SK-N-SH (cell line): Measurements from ENCODE around the gene ETNK2. TPM values are rescaled to one million over a fixed set of nuclear protein-coding genes. Genes with fewer than 3 reads are reported as not detected.

Experiments used
- CTCF ChIA-PET: fragments of 300-600, 350-600 bp; formaldehyde crosslinking; extraction: SDS; loops from one replicate; lab custom pipeline; 2021; lab: Yijun Ruan, JAX
- POLR2A ChIA-PET: fragments of 350-600 bp; sonication (Branson Sonifier 250); formaldehyde crosslinking; extraction: SDS; loops from one replicate; lab custom pipeline; 2020; ENCODE audit warnings: antibody characterized with exemption, inconsistent platforms; lab: Yijun Ruan, JAX
- DNase-seq: peaks from one replicate; pipeline ENCODE4 v3.0.0; 2012
- H2AFZ ChIP-seq: fragments of 200-600 bp; sonication (generic); 2 replicates; pipeline ENCODE4 v1.8.1; 2016; ENCODE audit warnings: antibody characterized with exemption, mild to moderate bottlenecking, low read depth
- H3F3A ChIP-seq: fragments of 200-600 bp; sonication (generic); replicated peaks from 2 replicates; pipeline ENCODE3; 2016; ENCODE audit warnings: antibody characterized with exemption, mild to moderate bottlenecking; ENCODE audit not compliant: insufficient read depth
- H3K27ac ChIP-seq, 2 experiments: fragments of 200-500 bp in 1 of 2; fragments of 200-600 bp in 1 of 2; sonication (Bioruptor generic) in 1 of 2; sonication (generic), shearing (Covaris generic) in 1 of 2; 2 replicates each; pipeline versions ENCODE4 v1.5.1 to v1.6.1; 2014 to 2016; ENCODE audit warnings: low read depth in 2 of 2, inconsistent platforms in 1 of 2, low read length in 1 of 2, mild to moderate bottlenecking in 1 of 2, mixed read lengths in 1 of 2
- H3K27me3 ChIP-seq: fragments of 200-600 bp; sonication (generic), shearing (Covaris generic); 2 replicates; pipeline ENCODE4 v1.6.1; 2016; ENCODE audit warnings: mixed run types; ENCODE audit not compliant: insufficient read depth
- H3K36me3 ChIP-seq, 2 experiments: fragments of 200-500 bp in 1 of 2; fragments of 200-600 bp in 1 of 2; sonication (Bioruptor generic) in 1 of 2; sonication (generic) in 1 of 2; replicated peaks in 1 of 2; 2 replicates each; pipeline versions ENCODE3 to v1.5.1; 2014 to 2016; ENCODE audit warnings: low read length in 1 of 2, mild to moderate bottlenecking in 1 of 2; ENCODE audit not compliant: insufficient read depth in 2 of 2, control insufficient read depth in 1 of 2
- H3K4me1 ChIP-seq, 2 experiments: fragments of 200-500 bp in 1 of 2; fragments of 200-600 bp in 1 of 2; sonication (Bioruptor generic) in 1 of 2; sonication (generic), shearing (Covaris generic) in 1 of 2; 2 replicates each; pipeline versions ENCODE4 v1.5.1 to v1.6.1; 2014 to 2016; ENCODE audit warnings: low read depth in 1 of 2, low read length in 1 of 2, mixed run types in 1 of 2; ENCODE audit not compliant: insufficient read depth in 2 of 2, control insufficient read depth in 1 of 2
- H3K4me2 ChIP-seq: fragments of 200-600 bp; sonication (generic), shearing (Covaris generic); 2 replicates; pipeline ENCODE4 v1.6.1; 2017; ENCODE audit warnings: mixed run types
- H3K4me3 ChIP-seq, 2 experiments: fragments of 200-500 bp in 1 of 2; fragments of 200-600 bp in 1 of 2; sonication (Bioruptor generic) in 1 of 2; sonication (generic), shearing (Covaris generic) in 1 of 2; 2 replicates each; pipeline versions ENCODE4 v1.5.1 to v1.8.1; 2014 to 2016; ENCODE audit warnings: low read depth in 2 of 2, inconsistent platforms in 1 of 2, low read length in 1 of 2, mild to moderate bottlenecking in 1 of 2, mixed read lengths in 1 of 2, moderate library complexity in 1 of 2
- H3K79me2 ChIP-seq: fragments of 200-600 bp; sonication (generic); 2 replicates; pipeline ENCODE4 v1.8.1; 2017; ENCODE audit warnings: mild to moderate bottlenecking; ENCODE audit not compliant: insufficient read depth
- H3K9ac ChIP-seq: fragments of 200-600 bp; sonication (generic); 2 replicates; pipeline ENCODE4 v1.6.1; 2017; ENCODE audit warnings: mixed run types
- H3K9me2 ChIP-seq: fragments of 200-600 bp; sonication (generic); 2 replicates; pipeline ENCODE4 v1.6.1; 2017; ENCODE audit warnings: mixed run types
- H3K9me3 ChIP-seq: fragments of 200-600 bp; sonication (generic); 2 replicates; pipeline ENCODE4 v1.6.1; 2017; ENCODE audit warnings: mixed run types, mild to moderate bottlenecking, moderate library complexity
- H4K20me1 ChIP-seq: fragments of 200-600 bp; sonication (generic); 2 replicates; pipeline ENCODE4 v1.6.1; 2017; ENCODE audit warnings: mild to moderate bottlenecking, mixed run types; ENCODE audit not compliant: insufficient read depth
- FOSL2 ChIP-seq: IDR thresholded peaks from 2 replicates; pipeline ENCODE4 v1.4.0; 2012; ENCODE audit warnings: low read depth, mild to moderate bottlenecking, moderate library complexity, borderline replicate concordance
- GATA2 ChIP-seq: sonication (generic); formaldehyde crosslinking; IDR thresholded peaks from 2 replicates; pipeline ENCODE4 v1.5.0; 2020; ENCODE audit warnings: mild to moderate bottlenecking, missing genetic modification reagents
- MEF2A ChIP-seq: IDR thresholded peaks from 2 replicates; pipeline ENCODE4 v1.4.0; 2012; ENCODE audit warnings: low read depth, borderline replicate concordance
- MXI1 ChIP-seq: IDR thresholded peaks from 2 replicates; pipeline ENCODE4 v1.6.1; 2012; ENCODE audit warnings: mild to moderate bottlenecking, low read depth, low read length, improper control_type of control experiment
- PBX3 ChIP-seq: IDR thresholded peaks from 2 replicates; pipeline ENCODE4; 2012
- RAD21 ChIP-seq: IDR thresholded peaks from 2 replicates; pipeline ENCODE4 v1.6.1; 2012; ENCODE audit warnings: mild to moderate bottlenecking, low read length
- RFX5 ChIP-seq: IDR thresholded peaks from 2 replicates; pipeline ENCODE4 v1.6.1; 2012; ENCODE audit warnings: mild to moderate bottlenecking, improper control_type of control experiment, low read length
- RXRA ChIP-seq: IDR thresholded peaks from 2 replicates; pipeline ENCODE4 v1.4.0; 2012; ENCODE audit warnings: low read depth, mild to moderate bottlenecking, borderline replicate concordance
- TAF1 ChIP-seq: IDR thresholded peaks from 2 replicates; pipeline ENCODE4 v1.6.1; 2012; ENCODE audit warnings: low read depth, mild to moderate bottlenecking, low read length, moderate library complexity, borderline replicate concordance
- TCF12 ChIP-seq: IDR thresholded peaks from 2 replicates; pipeline ENCODE4 v1.4.0; 2012
- TEAD4 ChIP-seq: IDR thresholded peaks from 2 replicates; pipeline ENCODE4 v1.4.0; 2012; ENCODE audit warnings: mild to moderate bottlenecking, borderline replicate concordance; ENCODE audit not compliant: insufficient read depth
- WGBS: methylation state at CpG from one replicate; pipeline ENCODE4 v1.1.6; 2017; ENCODE audit warnings: low lambda C conversion rate; 5-methylcytosine and 5-hydroxymethylcytosine counted together
- polyA plus RNA-seq, 3 experiments: library from polyadenylated mRNA; depleted of rRNA; stranded (reverse); fragments of >200 nt; gene quantifications; 2 replicates each; pipeline ENCODE4 v1.2.3, GENCODE V29; 2012
- TF ChIP-seq, protein P1 (sequence below): IDR thresholded peaks from 2 replicates; pipeline ENCODE4 v1.4.0; 2012; ENCODE audit warnings: low read depth, borderline replicate concordance
- TF ChIP-seq, protein P2 (sequence below): IDR thresholded peaks from 2 replicates; pipeline ENCODE4 v1.6.1; 2012; ENCODE audit warnings: mild to moderate bottlenecking, low read depth, low read length, moderate library complexity
- TF ChIP-seq, protein P3 (sequence below): IDR thresholded peaks from 2 replicates; pipeline ENCODE4 v1.4.0; 2012; ENCODE audit warnings: low read depth
- TF ChIP-seq, protein P4 (sequence below): IDR thresholded peaks from 2 replicates; pipeline ENCODE4 v1.4.0; 2012; ENCODE audit warnings: low read depth, borderline replicate concordance

ETNK2 gene
- polyA plus RNA-seq, 1 of the 3 experiments (the other 2 are of a cell fraction), result 16.1 TPM

DNA sequence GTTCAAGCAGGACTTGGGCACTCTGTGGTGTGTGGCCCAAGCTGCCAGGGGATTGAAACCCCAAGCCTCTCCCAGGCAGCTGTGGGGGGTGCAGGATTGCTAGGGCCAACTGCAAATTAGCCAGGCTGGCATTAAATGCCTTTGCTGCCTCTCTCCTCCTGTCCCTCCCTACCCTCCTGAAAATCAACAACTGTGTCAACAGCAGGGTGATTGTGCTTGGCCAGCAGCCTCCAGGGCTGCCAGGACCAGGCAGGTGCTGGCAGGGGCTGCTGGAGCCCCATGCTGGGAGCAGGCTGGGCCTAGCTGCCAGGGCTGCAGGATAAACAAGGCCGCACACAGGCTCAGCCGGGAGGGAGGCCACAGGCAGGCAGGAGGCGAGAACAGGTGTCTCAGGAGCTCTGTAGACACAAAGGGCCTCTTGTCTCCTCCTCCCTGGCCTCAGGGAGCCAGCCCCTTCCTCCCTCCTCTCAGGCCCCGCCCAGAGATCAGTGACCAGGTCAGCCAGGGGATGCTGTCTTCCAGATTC lies 67.5 kb downstream of the ETNK2 start:
- Histone ChIP-seq H3K4me1 (peaks cover 11 to 30% of the 10 kb centered on the region in 2 experiments; a peak in 2 of 4 replicates), H3K36me3 (no peaks in the 10 kb centered on the region), H3F3A (no peaks in the 10 kb centered on the region), H3K27me3 (no peaks in the 10 kb centered on the region), H3K27ac (no peak overlapping the region), H4K20me1 (no peaks in the 10 kb centered on the region), H2AFZ (no peak overlapping the region), H3K9me2 (no peaks in the 10 kb centered on the region), H3K4me3 (no peak overlapping the region)
- DNase-seq, result no peak
- WGBS, result 43% methylated on average over 2 of the region's 4 CpGs
- POLR2A ChIA-PET, result no interaction called here
- TF ChIP-seq TEAD4 (no peak), TAF1 (no peak), PBX3 (no peak)
- TF ChIP-seq, protein P1, sequence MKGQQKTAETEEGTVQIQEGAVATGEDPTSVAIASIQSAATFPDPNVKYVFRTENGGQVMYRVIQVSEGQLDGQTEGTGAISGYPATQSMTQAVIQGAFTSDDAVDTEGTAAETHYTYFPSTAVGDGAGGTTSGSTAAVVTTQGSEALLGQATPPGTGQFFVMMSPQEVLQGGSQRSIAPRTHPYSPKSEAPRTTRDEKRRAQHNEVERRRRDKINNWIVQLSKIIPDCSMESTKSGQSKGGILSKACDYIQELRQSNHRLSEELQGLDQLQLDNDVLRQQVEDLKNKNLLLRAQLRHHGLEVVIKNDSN, result no peak
- TF ChIP-seq, all 33 proteins: peak for 0
- no peak overlapping the region for H3K4me2 ChIP-seq
- CTCF ChIA-PET, result interaction anchor here (1.8 kb wide), 1 partner anchor 45 kb away, joined by 9 read pairs; no protein-coding TSS in a partner anchor
- H3K9ac ChIP-seq, result no peak overlapping the region
- H3K9me3 ChIP-seq, result no peaks in the 10 kb centered on the region
- H3K79me2 ChIP-seq, result no peaks in the 10 kb centered on the region

- Histone ChIP-seq H3K4me2 (no peak overlapping the region), H2AFZ (no peak overlapping the region), H3F3A (no peaks in the 10 kb centered on the region), H3K27ac (no peak overlapping the region), H3K27me3 (no peaks in the 10 kb centered on the region), H3K36me3 (no peaks in the 10 kb centered on the region), H3K79me2 (no peaks in the 10 kb centered on the region), H3K9me2 (no peaks in the 10 kb centered on the region), H3K4me3 (no peak overlapping the region), H3K9me3 (no peaks in the 10 kb centered on the region), H4K20me1 (no peaks in the 10 kb centered on the region), H3K4me1 (peaks cover 11 to 22% of the 10 kb centered on the region in 2 experiments; a peak in 2 of 4 replicates), H3K9ac (no peak overlapping the region)
- TF ChIP-seq TAF1 (no peak), RFX5 (no peak), RAD21 (no peak), TCF12 (no peak), PBX3 (no peak), GATA2 (CRISPR knock-in tag) (no peak), MEF2A (no peak), RXRA (no peak), FOSL2 (no peak), MXI1 (no peak)
- TF ChIP-seq, protein P2, sequence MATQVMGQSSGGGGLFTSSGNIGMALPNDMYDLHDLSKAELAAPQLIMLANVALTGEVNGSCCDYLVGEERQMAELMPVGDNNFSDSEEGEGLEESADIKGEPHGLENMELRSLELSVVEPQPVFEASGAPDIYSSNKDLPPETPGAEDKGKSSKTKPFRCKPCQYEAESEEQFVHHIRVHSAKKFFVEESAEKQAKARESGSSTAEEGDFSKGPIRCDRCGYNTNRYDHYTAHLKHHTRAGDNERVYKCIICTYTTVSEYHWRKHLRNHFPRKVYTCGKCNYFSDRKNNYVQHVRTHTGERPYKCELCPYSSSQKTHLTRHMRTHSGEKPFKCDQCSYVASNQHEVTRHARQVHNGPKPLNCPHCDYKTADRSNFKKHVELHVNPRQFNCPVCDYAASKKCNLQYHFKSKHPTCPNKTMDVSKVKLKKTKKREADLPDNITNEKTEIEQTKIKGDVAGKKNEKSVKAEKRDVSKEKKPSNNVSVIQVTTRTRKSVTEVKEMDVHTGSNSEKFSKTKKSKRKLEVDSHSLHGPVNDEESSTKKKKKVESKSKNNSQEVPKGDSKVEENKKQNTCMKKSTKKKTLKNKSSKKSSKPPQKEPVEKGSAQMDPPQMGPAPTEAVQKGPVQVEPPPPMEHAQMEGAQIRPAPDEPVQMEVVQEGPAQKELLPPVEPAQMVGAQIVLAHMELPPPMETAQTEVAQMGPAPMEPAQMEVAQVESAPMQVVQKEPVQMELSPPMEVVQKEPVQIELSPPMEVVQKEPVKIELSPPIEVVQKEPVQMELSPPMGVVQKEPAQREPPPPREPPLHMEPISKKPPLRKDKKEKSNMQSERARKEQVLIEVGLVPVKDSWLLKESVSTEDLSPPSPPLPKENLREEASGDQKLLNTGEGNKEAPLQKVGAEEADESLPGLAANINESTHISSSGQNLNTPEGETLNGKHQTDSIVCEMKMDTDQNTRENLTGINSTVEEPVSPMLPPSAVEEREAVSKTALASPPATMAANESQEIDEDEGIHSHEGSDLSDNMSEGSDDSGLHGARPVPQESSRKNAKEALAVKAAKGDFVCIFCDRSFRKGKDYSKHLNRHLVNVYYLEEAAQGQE, result no peak
- TF ChIP-seq, protein P3, sequence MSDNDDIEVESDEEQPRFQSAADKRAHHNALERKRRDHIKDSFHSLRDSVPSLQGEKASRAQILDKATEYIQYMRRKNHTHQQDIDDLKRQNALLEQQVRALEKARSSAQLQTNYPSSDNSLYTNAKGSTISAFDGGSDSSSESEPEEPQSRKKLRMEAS, result no peak
- TF ChIP-seq, protein P4, sequence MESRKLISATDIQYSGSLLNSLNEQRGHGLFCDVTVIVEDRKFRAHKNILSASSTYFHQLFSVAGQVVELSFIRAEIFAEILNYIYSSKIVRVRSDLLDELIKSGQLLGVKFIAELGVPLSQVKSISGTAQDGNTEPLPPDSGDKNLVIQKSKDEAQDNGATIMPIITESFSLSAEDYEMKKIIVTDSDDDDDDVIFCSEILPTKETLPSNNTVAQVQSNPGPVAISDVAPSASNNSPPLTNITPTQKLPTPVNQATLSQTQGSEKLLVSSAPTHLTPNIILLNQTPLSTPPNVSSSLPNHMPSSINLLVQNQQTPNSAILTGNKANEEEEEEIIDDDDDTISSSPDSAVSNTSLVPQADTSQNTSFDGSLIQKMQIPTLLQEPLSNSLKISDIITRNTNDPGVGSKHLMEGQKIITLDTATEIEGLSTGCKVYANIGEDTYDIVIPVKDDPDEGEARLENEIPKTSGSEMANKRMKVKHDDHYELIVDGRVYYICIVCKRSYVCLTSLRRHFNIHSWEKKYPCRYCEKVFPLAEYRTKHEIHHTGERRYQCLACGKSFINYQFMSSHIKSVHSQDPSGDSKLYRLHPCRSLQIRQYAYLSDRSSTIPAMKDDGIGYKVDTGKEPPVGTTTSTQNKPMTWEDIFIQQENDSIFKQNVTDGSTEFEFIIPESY, result no peak
- WGBS, result 95% methylated on average over 7 of the region's 7 CpGs
- POLR2A ChIA-PET, result no interaction called here
- CTCF ChIA-PET, result interaction anchor here (1.8 kb wide), 1 partner anchor 46 kb away, joined by 9 read pairs; no protein-coding TSS in a partner anchor
- DNase-seq, result no peak
Observed at GRCh38 chr1:204083491-204083890, 68.4 kb downstream of the ETNK2 start.
